NCI-H1436 (cell line): ENCODE data around the gene CD33.
"Not testable (repeated sequence)": the region's sequence is repeated elsewhere in the genome, so short reads cannot be mapped to it uniquely, and the experiment has no call there.

ENCODE experiments used
- DNase-seq: peaks from one replicate; lab custom pipeline; 2025; lab: John Stamatoyannopoulos, UW

Gene CD33

DNA sequence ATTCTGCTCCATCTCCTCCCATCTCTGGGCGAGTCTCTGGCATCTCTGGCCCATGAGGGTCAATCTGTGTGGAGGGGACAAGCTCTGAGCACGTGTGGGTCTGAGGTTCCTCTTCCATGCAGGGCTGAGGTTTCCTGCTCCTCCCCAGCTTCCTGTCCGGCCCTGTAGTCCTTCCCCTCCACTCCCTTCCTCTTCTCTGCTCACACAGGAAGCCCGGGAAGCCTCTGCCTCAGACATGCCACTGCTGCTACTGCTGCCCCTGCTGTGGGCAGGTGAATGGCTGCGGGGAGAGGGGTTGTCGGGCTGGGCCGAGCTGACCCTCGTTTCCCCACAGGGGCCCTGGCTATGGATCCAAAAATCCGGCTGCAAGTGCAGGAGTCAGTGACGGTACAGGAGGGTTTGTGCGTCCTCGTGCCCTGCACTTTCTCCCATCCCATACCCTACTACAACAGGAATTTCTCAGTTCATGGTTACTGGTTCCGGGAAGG is 14.0 kb upstream of the CD33 start:
- DNase-seq: not testable (repeated sequence)

DNA sequence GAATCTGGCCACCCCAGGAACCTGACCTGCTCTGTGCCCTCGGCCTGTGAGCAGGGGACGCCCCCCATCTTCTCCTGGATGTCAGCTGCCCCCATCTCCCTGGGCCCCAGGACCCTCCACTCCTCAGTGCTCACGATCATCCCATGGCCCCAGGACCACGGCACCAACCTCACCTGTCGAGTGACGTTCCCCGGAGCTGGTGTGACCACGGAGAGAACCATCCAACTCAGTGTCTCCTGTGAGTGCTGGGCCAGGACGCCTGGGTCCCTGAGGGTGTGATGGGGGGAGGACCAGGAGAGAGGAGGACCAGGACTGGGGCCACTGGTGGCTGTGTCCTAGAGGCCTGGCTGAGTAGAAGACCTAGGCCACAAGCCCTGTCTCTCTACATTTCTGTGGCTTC is 13.0 kb upstream of the CD33 start:
- DNase-seq: no peak

DNA sequence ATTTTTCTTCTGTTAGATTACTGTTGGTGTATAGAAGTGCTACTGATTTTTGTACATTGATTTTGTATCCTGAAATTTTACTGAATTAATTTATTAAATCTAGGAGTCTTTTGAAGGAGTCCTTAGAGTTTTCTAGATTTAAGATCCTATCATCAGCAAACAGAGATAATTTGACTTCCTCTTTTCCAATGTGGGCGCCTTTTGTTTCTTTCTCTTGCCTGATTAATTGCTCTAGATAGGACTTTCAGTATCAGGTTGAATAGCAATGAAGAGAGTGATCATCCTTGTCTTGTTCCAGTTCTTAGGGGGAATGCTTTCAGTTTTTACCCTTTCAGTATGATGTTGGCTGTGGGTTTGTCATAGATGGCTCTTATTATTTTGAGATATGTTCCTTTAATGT is 5.6 kb upstream of the CD33 start:
- DNase-seq: no peak

DNA sequence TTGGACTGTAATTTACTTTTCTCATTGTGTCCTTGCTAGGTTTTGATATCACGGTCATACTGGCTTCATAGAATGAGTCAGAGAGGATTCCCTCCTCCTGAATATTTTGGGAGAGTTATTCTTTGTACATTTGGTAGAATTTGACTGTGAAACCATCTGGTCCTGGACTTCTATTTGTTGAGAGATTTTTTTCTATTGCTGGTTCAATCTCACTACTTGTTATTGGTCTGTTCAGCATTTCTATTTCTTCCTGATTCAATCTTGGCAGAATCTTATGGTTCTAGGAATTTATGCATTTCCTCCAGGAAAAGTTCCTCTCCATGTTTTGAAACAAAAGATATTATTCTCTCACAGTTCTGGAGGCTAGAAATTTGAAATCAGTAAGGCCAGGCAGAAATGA is 4.9 kb upstream of the CD33 start:
- no peak for DNase-seq

DNA sequence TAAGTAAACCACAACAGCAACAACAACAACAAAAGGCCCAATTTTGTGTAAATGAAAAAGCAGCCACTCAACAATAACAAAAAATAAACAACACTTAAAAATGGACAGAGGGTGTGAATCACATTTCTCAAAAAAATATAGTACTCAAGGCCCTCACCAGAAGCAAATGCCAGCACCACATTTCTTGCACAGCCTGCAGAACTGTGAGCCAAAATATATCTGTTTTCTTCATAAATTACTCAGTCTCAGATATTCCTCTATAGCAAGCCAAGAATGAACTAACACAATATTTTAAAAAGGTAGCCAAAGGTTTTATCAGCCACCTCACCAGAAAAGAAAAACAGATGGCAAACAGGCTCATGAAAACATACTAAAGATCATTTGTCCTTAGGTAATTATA is 3.9 kb upstream of the CD33 start:
- DNase-seq: no peak

DNA sequence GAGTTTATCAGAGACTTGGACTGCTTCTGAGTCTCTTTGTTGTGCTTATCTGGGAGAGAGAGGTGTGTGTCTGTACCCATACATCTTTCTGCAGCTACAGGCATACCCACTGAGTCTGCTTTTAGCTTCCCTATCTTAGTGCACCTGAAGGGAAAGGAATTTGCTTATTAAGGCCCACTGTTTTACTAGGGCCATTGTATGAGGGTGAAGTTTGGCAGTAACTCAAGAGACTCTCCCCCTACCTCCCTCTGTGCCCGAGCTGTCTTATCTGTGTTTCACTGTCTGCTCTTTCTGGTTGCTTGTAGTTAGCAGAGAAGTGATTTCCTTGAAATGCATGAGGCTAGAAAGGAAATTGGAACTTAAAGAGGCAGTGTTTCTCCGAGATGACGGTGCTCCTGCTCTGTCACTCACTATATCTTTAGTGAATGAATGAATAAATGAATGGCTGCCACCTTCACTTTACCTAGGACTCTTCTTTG is 678 bp upstream of the CD33 start:
- DNase-seq: no peak

DNA sequence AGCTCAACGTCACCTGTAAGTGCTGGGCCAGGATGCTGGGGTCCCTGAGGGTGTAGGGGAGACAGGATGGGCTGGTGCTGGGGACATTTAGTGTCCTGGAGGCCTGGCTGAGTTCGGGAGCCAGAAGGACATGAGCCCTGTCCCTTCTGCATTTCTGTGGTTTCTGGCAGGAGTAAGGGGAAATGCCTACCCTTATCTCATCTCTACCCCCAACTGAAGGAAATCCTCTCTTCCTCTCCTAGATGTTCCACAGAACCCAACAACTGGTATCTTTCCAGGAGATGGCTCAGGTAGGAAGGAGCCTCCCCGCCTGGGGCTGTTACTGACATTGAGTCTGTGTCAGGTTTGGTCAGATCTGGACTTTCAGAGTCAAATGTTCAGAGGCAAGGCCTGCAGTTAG is 1.2 kb downstream of the CD33 start:
- no peak for DNase-seq

DNA sequence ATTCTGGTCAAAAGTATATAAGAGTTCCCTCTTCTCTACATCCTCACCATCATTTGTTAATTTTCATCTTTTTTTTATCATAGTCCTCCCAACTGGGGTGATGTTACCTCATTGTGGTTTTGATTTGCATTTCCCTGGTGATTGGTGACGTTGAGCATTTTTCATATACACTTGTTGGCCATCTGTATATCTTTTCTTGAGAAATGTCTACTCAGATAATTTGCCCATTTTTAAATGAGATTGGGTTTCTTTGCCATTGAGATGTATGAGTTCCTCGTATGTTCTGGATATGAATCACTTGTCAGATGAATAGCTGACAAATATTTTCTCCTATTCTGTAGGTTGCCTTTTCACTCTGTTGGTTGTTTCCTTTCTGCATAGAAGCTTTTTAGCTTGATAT is 2.4 kb downstream of the CD33 start:
- DNase-seq: no peak

DNA sequence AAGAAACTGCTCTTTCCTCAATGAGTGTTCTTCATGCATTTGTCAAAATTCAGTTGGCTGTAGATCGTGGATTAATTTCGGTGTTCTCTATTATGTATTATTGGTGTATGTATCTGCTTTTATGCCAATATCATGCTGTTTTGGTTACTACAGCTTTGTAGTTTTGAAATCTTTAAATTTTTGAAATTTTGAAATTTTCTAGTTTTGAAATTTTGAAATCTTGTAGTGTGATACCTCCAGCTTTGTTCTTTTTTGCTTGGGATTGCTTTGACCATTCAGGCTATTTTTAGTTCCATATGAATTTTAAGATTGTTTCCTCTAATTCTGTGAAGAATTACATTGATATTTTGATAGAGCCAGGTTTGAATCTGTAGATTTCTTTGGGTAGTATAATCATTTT is 3.1 kb downstream of the CD33 start:
- DNase-seq: no peak

DNA sequence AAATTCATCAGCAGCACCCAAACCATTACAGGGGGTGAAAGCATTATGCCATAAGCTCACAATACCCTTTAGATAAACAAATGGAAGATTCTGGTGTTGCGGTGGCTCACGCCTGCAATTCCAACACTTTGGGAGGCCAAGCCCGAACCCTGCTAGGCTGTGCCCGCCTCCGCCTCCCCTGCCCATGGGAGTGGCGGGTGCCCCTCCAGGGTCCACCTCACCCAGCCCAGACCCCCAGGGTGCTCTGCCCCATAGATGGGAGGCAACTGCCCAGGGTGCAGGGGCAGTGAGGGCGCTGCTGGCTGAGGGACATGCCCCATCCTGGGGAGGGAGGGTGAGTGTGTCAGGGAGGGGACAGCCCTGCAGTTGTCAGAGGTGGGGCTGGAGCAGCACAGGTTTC is 16.0 kb downstream of the CD33 start:
- no peak for DNase-seq

DNA sequence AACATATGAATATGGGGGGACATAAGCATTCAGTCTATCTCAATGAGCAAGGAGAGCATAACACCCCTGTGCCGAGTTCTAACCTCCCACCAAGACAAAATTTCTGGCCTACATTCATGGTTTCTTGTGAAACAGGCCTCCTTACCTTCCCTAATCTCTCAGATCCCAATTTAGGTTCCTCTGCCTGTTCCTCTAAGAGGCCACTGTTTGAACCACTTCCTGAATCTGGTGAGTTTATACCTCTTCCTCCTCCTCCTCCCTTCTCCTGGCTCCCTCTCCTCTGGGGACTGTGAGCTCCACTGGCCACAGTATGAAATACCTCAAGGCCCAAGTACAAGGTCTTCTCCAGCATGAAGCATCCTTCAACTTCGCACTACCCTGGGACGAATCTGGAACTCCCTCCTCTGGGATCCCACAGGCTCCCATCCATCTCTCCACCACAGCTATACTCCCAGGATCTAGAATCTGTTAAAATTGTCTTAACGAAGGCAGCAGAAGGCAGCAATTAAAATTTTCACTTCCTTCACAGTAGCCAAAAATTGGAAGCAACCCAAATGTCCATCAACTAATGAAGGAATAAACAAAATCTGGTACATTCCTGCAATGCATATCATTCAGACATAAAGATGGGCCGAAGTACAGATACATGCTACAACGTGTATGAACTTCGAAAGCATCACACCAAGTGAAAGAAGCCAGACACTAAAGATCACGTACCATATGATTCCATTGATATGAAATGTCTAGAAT is 18.2 kb downstream of the CD33 start:
- no peak for DNase-seq

DNA sequence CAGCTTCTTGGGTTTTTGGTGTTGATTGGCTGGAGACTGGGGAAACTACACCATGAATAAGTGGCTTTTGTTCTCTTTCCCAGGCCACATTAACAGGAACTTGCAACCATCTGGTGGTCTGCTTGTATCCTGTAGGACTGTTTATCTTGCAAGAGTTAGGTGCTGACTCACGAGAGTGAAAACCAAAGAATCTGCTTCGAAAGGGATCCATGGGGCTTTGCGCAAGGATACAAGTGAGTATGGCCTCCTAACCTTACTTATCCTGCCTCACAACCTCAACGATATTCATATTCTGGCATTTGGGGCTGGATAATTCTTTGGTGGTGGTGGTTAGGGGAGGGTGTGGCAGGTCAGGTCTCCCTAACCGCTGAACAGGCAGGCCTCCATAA is 21.3 kb downstream of the CD33 start:
- DNase-seq: no peak

DNA sequence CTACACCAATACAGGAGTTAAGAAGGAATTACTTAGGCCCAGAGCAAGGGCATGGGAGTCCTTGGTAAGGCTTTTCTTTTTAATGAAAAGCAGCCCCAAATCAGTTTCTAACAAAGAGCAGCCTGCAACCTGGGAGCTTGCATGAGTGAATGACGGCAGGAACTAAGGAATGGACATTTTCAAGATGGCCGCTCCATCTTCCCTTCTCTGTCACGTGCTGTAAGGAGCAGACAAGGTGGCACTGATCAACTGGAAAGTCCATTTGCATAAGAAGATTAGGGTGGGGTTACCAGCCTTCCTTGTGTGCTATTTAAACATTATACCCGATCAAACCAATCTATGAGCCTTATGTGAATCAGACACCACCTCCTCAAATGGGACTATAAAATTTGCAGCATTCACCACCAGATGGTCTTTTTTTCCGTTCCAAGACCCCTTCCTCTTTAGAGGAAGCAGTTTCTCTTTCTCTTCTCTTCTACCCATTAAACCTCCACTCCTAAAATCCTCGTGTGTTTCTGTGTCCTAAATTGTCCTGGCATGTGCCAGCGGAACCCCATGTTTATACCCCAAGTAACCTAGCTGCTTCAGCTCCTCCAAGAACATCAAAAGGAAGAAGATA is 23.2 kb downstream of the CD33 start:
- DNase-seq: no peak

DNA sequence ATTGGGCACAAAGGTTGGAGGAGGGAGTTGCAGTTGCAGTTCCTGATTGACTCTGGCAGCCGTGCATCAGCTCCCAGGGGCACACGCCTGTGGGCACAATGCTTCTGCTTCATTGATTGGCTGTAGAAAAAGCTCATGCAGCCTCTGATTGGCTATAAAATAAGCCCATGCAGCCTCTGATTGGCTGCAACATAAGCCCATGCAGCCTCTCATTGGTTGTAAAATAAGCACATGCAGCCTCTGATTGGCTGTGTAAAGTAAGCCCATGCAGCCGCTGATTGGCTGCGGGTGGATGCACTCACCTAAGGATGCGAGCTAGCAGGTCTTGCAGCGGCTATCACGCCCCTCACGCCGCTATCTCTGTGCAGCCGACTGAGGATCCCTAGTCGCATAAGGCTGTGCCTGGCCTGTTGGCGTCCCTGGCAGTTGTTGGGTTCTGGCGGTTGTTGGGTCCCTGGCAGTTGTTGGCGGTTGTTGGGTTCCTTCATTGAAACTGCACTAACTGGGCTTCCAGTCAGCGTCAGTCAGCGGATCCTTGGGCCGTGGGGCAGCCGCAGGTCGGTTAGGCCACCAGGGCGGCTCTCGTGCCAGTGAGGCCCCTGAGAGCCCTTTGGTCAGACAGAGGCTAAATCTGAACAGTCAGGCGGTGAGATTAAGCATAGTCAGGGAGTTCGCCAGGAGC is 26.0 kb downstream of the CD33 start, which contains the start of gene SIGLECL1:
Gene SIGLECL1, plus strand, starts transcription at position 295 of the 682 bp plus-strand sequence. CDS start 12,993 bp downstream, outside the sequence.
- no peak for DNase-seq

DNA sequence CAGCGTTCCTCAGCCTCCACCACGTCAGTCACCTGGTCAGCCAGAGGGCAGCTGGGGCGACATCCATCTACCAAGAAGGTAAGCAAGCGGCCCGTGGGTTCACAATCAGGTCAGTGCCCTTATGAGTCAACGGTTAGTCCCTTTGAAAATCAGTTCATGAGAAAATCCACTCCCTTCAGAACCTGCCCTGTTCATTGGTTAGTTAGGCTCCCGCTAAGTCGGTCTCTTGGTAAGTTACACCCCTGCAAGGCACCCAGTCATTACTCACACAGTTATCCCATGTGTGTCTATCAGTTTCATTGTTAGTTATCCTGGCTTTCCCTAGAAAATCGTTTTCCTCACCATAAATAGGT is 26.6 kb downstream of the CD33 start:
- no peak for DNase-seq

DNA sequence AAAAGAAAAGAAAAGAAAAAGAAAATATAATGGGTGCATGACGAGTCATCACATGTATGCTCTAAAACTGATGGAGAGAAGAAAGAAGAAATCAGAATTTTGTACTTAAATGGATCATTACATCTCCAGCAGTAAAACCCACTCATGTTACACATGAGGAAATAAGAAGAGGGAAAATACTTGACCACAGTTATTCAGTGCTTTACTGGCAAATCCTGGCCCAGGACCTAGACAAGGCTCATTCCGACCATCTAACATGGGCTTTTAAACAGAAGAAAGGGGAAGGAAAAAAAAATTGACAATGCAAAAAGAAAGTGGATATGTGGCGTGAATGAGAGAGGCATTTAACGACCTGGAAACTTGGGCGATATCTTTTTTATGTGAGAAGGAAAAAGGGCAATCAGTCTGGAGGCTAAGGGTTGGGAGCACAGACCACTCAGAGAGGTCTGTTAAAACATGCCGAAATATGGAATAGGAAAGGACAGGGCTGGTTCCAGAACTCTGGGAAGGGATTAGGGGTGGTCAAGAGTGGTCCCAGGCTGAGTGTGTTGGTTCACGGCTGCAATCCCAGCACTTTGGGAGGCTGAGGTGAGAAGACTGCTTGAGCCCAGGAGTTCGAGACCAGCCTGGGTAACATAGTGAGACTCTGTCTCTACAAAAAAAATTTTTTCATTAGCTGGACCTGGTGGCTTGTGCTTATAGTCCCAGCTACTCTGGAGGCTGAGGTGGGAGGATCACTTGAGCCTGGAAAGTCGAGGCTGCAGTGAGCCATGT is 27.6 kb downstream of the CD33 start:
- no peak for DNase-seq

DNA sequence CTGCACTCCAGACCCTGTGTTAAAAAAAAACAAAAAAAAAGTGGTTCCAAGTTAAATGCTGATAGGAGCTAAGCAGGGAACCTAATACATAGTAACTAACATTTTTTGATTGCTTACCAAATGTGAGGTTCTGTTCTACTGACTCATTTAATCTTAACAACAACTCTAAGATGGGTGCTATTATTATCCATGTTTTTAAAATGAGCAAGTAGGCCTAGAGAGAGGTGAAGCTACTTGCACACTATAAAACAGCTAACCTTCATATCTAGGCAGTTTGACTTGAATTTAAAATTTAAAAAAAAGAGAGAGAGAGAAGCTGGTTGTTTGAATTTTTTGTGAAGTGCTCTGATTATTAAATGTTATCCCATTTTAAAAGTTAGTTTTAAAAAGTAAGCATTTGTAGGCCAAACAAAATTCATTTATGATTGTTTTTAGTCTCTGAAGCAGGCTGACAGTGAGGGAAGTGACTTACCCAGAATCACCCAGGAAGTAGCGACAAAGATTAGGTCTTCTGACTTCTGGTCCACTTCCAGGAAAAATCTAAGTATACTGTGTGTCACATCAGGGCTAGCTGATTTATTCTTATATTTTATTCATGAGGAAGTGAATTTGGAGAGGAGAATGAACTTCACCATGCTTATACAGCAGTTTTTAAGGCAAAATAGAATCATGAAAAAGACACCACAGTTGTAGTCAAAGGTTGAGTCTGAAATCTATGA is 28.4 kb downstream of the CD33 start:
- no peak for DNase-seq

DNA sequence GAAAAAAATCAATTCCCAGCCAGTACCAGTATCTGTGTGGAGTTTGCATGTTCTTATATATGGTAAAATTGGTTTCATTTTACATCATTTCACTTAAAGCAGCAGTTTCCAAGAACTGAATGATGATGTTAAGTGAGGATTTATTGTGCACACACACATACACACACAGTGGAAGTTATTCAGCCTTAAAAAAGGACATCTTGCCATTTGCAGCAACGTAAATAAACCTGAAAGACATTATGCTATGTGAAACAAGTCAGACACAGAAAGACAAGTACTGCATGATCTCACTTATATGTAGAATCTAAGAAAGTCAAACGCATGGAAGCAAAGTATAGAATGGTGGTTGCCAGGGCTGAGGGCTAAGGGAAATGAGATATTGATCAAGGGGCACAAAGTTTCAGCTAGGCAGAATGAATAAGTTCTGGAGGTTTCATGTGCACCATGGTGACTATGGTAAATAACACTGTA is 31.3 kb downstream of the CD33 start:
- no peak for DNase-seq

DNA sequence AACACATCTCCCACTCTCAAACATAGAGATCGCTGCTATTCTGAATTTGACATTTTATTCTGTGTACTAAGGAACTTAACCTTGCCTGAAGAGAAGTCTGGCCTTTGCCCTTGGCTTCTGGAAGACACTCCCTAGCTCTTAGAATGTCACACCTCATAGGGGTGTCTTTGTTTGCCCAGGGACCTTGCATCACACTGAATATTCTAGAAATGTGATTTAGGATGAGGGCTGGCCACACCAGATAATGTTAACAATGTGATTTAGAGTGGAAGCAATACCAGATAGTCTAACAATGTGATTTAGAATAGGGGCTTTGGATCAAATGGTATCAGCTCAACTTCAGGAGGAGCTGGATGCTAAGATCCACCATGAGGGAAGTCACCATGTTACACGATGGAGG is 32.6 kb downstream of the CD33 start:
- no peak for DNase-seq

DNA sequence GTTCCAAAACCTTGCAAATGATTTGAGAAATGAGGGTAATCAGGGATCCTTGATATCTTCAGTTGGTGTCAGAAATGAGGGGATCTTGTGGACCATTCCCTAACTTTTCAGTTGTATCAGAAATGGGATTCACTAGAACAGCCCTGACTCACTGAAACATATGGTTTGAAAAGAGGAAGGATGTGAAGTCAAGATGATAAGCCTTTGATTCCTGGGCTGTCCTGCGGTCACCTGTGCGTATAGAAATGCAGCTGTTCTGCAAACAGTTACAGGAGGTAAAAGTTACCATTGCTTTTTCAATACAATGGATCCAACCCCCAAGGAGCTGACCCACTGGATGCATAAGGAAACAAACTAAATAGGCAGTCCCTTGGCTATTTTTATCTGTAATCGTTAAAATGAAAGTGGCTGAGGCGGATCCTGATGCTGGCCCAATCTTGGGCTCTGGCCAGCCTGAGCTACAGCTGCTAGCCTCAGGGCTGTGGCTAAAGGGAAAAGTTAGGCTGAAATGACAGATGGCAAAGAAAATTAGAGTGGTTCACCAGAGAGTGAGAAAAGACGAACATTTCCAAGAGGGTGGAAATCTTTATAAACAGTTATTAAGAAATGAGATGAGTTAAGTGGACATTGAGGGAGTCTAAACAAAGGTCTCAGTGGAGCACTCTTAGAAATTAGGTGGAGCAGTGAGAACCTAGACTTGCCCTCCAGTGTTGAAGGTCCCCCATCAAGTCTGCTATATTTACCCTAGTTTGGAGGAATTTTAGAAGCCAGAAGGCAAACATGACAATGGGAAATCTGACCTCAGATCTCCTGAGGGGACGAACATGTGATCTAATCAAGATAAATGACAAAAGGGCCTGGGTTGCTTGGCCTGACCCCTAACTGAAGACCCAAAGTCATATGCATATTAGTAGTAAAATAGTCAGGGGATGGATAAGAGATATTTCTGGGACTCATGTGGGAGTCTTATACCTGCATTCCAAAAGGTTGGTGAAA is 33.6 kb downstream of the CD33 start:
- DNase-seq: no peak
